CD4-positive, alpha-beta T cell treated with Interleukin-4 for 4 hours (primary cell): ENCODE measurements around the gene VPS37B.
"Not testable (repeated sequence)": the region's sequence is repeated elsewhere in the genome, so short reads cannot be mapped to it uniquely, and the experiment has no call there.

Experiments
- DNase-seq: peaks from one replicate; pipeline ENCODE4 v3.0.0-alpha.2; 2020

Gene VPS37B

GRCh38 chr12:122905258-122905657 lies 9.3 kb upstream of the VPS37B start:
- DNase-seq = not testable (repeated sequence)

GRCh38 chr12:122903693-122904034 lies 7.7 kb upstream of the VPS37B start:
- no peak for DNase-seq

GRCh38 chr12:122902854-122903692 lies 7.1 kb upstream of the VPS37B start:
- DNase-seq = no peak

- no peak for DNase-seq
Observed at GRCh38 chr12:122899887-122900286, 4.0 kb upstream of the VPS37B start.

- DNase-seq = no peak
Observed at GRCh38 chr12:122896662-122897061, 738 bp upstream of the VPS37B start.

- DNase-seq = no peak
Observed at GRCh38 chr12:122895320-122895703, 612 bp downstream of the VPS37B start.

GRCh38 chr12:122894193-122895121 lies 1.5 kb downstream of the VPS37B start:
- no peak for DNase-seq

- no peak for DNase-seq
Observed at GRCh38 chr12:122893208-122894153, 2.4 kb downstream of the VPS37B start.

GRCh38 chr12:122892724-122893123 lies 3.2 kb downstream of the VPS37B start:
- DNase-seq = not testable (repeated sequence)

GRCh38 chr12:122891661-122892525 lies 4.0 kb downstream of the VPS37B start:
- DNase-seq = no peak

- no peak for DNase-seq
Observed at GRCh38 chr12:122889761-122890520, 6.0 kb downstream of the VPS37B start.

- peak; percentile 84 for DNase-seq
Observed at GRCh38 chr12:122888232-122888752, 7.6 kb downstream of the VPS37B start.

- DNase-seq = no peak
Observed at GRCh38 chr12:122887819-122888212, 8.1 kb downstream of the VPS37B start.

GRCh38 chr12:122886851-122887818 lies 8.8 kb downstream of the VPS37B start:
- DNase-seq = no peak

- DNase-seq = no peak
Observed at GRCh38 chr12:122886161-122886560, 9.8 kb downstream of the VPS37B start.

GRCh38 chr12:122884860-122885259 lies 11.1 kb downstream of the VPS37B start:
- DNase-seq = no peak

- DNase-seq = no peak
Observed at GRCh38 chr12:122884091-122884826, 11.7 kb downstream of the VPS37B start.

GRCh38 chr12:122882908-122883558 lies 12.9 kb downstream of the VPS37B start:
- no peak for DNase-seq
